ENCODE data around the gene DPM2.

GRCh38 chr9:127944586-127945218 is 7.0 kb upstream of the DPM2 start:
- TF ChIP-seq, protein P1, sequence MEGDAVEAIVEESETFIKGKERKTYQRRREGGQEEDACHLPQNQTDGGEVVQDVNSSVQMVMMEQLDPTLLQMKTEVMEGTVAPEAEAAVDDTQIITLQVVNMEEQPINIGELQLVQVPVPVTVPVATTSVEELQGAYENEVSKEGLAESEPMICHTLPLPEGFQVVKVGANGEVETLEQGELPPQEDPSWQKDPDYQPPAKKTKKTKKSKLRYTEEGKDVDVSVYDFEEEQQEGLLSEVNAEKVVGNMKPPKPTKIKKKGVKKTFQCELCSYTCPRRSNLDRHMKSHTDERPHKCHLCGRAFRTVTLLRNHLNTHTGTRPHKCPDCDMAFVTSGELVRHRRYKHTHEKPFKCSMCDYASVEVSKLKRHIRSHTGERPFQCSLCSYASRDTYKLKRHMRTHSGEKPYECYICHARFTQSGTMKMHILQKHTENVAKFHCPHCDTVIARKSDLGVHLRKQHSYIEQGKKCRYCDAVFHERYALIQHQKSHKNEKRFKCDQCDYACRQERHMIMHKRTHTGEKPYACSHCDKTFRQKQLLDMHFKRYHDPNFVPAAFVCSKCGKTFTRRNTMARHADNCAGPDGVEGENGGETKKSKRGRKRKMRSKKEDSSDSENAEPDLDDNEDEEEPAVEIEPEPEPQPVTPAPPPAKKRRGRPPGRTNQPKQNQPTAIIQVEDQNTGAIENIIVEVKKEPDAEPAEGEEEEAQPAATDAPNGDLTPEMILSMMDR (IDR thresholded peaks at IDR 0.05): no peak
- TF ChIP-seq POLR2A (IDR thresholded peaks at IDR 0.05): no peak
- no peak for TF ChIP-seq POLR2AphosphoS5 (IDR thresholded peaks at IDR 0.05)
- no peak for TF ChIP-seq EP300 (IDR thresholded peaks at IDR 0.05)
